ENCODE results near the gene MRTFB. TPM values are rescaled to one million over a fixed set of nuclear protein-coding genes. Genes with fewer than 3 reads are reported as not detected.
"Not testable (repeated sequence)": the region's sequence is repeated elsewhere in the genome, so short reads cannot be mapped to it uniquely, and the experiment has no call there.

The MRTFB gene
- total and polyA plus RNA-seq, 2 experiments from 2014 or later: 13.9 to 22.2 TPM

- H3K27me3 ChIP-seq (ENCODE audit: insufficient read depth); H3F3A ChIP-seq (replicated peaks; ENCODE audit: low read depth); DNase-seq (ENCODE audit: low spot score); H3K9me2 ChIP-seq (ENCODE audit: insufficient read depth); H3K27ac Mint-ChIP-seq; ATAC-seq; H3K27ac ChIP-seq (ENCODE audit: low read depth); H4K20me1 ChIP-seq (replicated peaks; ENCODE audit: insufficient read depth); H3K4me3 Mint-ChIP-seq; H3K27me3 Mint-ChIP-seq (ENCODE audit: insufficient read depth, low read depth, poor library complexity); H2AFZ ChIP-seq; H3K79me2 ChIP-seq (replicated peaks; ENCODE audit: insufficient read depth); H3K36me3 Mint-ChIP-seq (ENCODE audit: low read depth); H3K4me3 ChIP-seq; H3K36me3 ChIP-seq (ENCODE audit: insufficient read depth); H3K4me2 ChIP-seq; H3K9me3 Mint-ChIP-seq: not testable (repeated sequence)
- H3K4me1 ChIP-seq (ENCODE audit: insufficient read depth): peaks cover 27% of the 10 kb centered on the region
- peaks cover 32% of the 10 kb centered on the region for H3K4me1 Mint-ChIP-seq
Measured at GRCh38 chr16:14183962-14184361, 112.8 kb downstream of the MRTFB start.

GRCh38 chr16:14186007-14186794, 115.1 kb downstream of the MRTFB start:
- H3F3A ChIP-seq (replicated peaks; ENCODE audit: low read depth): no peaks in the 10 kb centered on the region
- no peak for TF ChIP-seq ZNF114 (CRISPR knock-in tag; IDR thresholded peaks at IDR 0.05)
- TF ChIP-seq CTCF (conservative IDR thresholded peaks at IDR 0.05; ENCODE audit: low read depth in 2 of 2): peak in 1 of 2 experiments; percentile 62; a peak in 3 of 4 replicates
- no peak for TF ChIP-seq POLR2AphosphoS5 (IDR thresholded peaks at IDR 0.05; ENCODE audit: low read depth)
- TF ChIP-seq EZH2phosphoT487 (IDR thresholded peaks at IDR 0.05; ENCODE audit: unreplicated experiment): no peak
- Mint-ChIP-seq H3K4me1 (peaks cover 23% of the 10 kb centered on the region), H3K4me3 (peak overlapping the region; percentile 55), H3K27me3 (ENCODE audit: insufficient read depth, low read depth, poor library complexity) (peaks cover 2% of the 10 kb centered on the region), H3K9me3 (no peaks in the 10 kb centered on the region), H3K27ac (peak overlapping the region; percentile 6), H3K36me3 (ENCODE audit: low read depth) (no peaks in the 10 kb centered on the region)
- H3K79me2 ChIP-seq (replicated peaks; ENCODE audit: insufficient read depth): 0 out of 2 replicates have a peak, but pooled peaks cover 4% of the 10 kb centered on the region
- H4K20me1 ChIP-seq (replicated peaks; ENCODE audit: insufficient read depth): no peaks in the 10 kb centered on the region
- H3K27ac ChIP-seq (ENCODE audit: low read depth): peak overlapping the region; percentile 41; the same call in 1 of the 2 replicates
- H3K4me1 ChIP-seq (ENCODE audit: insufficient read depth): peaks cover 27% of the 10 kb centered on the region
- DNase-seq (ENCODE audit: low spot score) (peak; percentile 71), ATAC-seq (peak; percentile 88)
- H3K36me3 ChIP-seq (ENCODE audit: insufficient read depth): no peaks in the 10 kb centered on the region
- H3K27me3 ChIP-seq (ENCODE audit: insufficient read depth): no peaks in the 10 kb centered on the region
- H3K9me2 ChIP-seq (ENCODE audit: insufficient read depth): no peaks in the 10 kb centered on the region
- no peak overlapping the region for H2AFZ ChIP-seq
- H3K4me2 ChIP-seq: peak overlapping the region; percentile 59
- peak overlapping the region; percentile 34 for H3K4me3 ChIP-seq

- Histone ChIP-seq H3K36me3 (ENCODE audit: insufficient read depth) (no peaks in the 10 kb centered on the region), H3K27me3 (ENCODE audit: insufficient read depth) (no peaks in the 10 kb centered on the region), H3K9me2 (ENCODE audit: insufficient read depth) (no peaks in the 10 kb centered on the region), H3K79me2 (replicated peaks; ENCODE audit: insufficient read depth) (0 out of 2 replicates have a peak, but pooled peaks cover 4% of the 10 kb centered on the region), H4K20me1 (replicated peaks; ENCODE audit: insufficient read depth) (no peaks in the 10 kb centered on the region), H3K27ac (ENCODE audit: low read depth) (peak overlapping the region; percentile 41; the same call in 1 of the 2 replicates), H3K4me1 (ENCODE audit: insufficient read depth) (peaks cover 27% of the 10 kb centered on the region), H2AFZ (no peak overlapping the region), H3K4me3 (no peak overlapping the region), H3F3A (replicated peaks; ENCODE audit: low read depth) (no peaks in the 10 kb centered on the region), H3K4me2 (peak overlapping the region; percentile 59)
- TF ChIP-seq EZH2 (IDR thresholded peaks at IDR 0.05; ENCODE audit: low read depth, unreplicated experiment) (no peak), POLR2AphosphoS5 (IDR thresholded peaks at IDR 0.05; ENCODE audit: low read depth) (no peak), ETS1 (IDR thresholded peaks at IDR 0.05) (no peak), NANOG (IDR thresholded peaks at IDR 0.05; ENCODE audit: borderline replicate concordance) (no peak), CTCF (conservative IDR thresholded peaks at IDR 0.05; ENCODE audit: low read depth in 2 of 2) (no peak)
- Mint-ChIP-seq H3K4me1 (peaks cover 23% of the 10 kb centered on the region), H3K27me3 (ENCODE audit: insufficient read depth, low read depth, poor library complexity) (peaks cover 2% of the 10 kb centered on the region), H3K9me3 (no peaks in the 10 kb centered on the region), H3K36me3 (ENCODE audit: low read depth) (no peaks in the 10 kb centered on the region), H3K27ac (peak overlapping the region; percentile 18), H3K4me3 (peak overlapping the region; percentile 55)
- DNase-seq (ENCODE audit: low spot score): no peak
- no peak for ATAC-seq
Measured at GRCh38 chr16:14186795-14187221, 115.7 kb downstream of the MRTFB start.
